Measurements from ENCODE around the gene ICA1L. TPM values are rescaled to one million over a fixed set of nuclear protein-coding genes. Genes with fewer than 3 reads are reported as not detected.

ICA1L gene
- total RNA-seq, result 3.6 and 7.1 TPM in 2 replicates

DNA sequence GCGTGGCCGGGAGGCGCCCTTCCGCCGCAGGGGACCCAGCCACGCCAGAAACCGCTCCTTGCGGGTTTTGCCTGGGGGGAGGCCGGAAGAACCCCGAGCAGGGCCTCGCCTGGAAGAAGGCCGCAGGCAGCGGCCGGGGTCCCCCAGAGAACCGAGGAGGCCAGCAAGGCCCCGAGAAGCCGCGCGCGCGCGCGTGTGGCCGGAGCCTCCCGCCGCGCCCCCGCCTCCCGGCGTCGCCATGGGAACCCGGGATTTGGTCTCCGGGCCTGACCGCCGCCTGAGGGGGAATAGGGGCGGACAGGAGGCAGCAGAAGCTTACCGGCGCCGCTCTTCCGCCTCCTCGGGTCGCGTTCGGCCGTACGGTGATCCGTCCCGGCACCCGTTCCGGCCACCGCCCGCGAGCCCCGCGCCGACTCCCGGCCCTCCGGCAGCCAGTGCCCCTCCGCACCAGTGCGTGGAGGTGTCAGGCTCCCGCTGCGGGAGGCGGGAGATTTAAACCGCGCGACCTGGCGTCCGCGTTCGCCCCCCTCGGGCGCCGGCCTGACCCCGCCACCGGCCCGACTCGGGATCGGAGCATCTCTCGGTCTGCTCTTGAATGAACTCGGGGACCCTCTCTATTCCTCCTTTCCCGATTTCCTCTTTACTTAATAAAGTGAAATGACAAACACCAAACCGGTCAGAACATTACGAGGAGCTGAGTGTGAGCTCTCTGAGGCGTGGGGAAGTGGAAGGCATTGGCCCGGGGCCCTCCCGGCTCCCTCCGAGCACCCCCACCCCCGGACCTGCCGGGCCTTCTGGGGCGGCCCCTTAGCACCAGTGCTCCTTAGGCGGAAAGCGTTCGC is at the start of gene ICA1L:
TSS of gene ICA1L (minus strand) at position 467 of the 842 bp plus-strand sequence. CDS start 42,757 bp downstream, outside the sequence.

DNA sequence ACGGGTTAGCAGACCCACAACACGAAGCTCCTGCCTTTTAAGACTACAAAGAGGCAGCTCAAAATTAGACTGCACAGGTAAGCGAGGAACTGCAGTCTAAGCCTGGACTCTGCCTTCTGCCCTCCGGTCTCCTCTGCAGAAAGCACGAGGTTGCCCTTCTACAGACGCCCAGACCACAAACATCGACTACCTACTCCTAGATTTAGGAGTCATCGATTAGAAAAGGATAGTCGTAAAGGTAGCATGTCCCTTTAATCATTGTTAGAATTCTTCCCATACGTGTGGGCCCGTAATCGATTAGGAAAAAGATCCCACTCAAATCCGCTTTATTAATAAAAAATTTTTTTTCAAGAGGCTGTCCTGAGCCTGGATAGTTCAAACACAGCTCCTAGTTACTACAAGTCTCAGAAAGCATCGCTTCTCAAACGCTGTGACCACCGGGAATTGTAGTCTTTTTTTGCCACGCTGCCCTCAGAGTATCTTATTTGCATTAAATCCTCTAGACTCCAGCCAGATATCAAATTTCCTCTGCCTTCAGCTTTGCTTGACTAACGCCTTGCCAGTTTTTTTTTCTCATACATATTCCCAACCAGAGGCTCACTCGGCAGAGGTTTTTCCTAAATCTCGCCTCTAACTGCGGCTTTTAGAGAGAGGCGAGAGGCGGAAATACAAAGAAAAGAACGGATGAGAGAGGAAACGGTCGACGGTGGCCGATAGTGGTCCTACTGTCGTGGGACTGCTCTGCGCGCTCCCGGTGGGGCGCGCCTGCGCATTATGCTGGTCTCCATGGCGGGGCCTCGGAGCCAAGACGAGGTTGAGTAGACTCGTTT is 40.2 kb upstream of the ICA1L start, which contains the start of the genes CARF and WDR12:
TSS of gene CARF (plus strand) at position 764 of the 830 bp plus-strand sequence. CDS start 29,628 bp downstream, outside the sequence.
TSS of gene WDR12 (minus strand) at position 162 of the 830 bp plus-strand sequence. CDS start 197 bp downstream, outside the sequence.

Other genes starting within 250 kb of the ICA1L start
- 1.3 and 1.7 TPM in 2 replicates for gene FAM117B, start 236.8 kb downstream of the ICA1L start, total RNA-seq
- 22.3 and 29.1 TPM in 2 replicates for gene WDR12, start 39.9 kb upstream of the ICA1L start, total RNA-seq
- gene CARF, start 40.5 kb upstream of the ICA1L start, total RNA-seq, result 7.3 and 7.6 TPM in 2 replicates
- 44.2 and 48.0 TPM in 2 replicates for gene NBEAL1, start 143.1 kb upstream of the ICA1L start, total RNA-seq

Data from smooth muscle cell of trachea (primary cell).